Effector memory CD4-positive, alpha-beta T cell (primary cell): ENCODE measurements around the gene CC2D1B.
A peak's percentile ranks its signal among the peaks of the same experiment; 100 is the strongest.

Experiments
- DNase-seq, 3 donors: peaks; one replicate each; pipeline ENCODE4 v3.0.0-alpha.2; 2020
- H3K27ac ChIP-seq: 2 replicates; pipeline ENCODE4 v1.7.0; 2013; ENCODE audit warnings: mild to moderate bottlenecking, low read length, moderate library complexity; ENCODE audit not compliant: insufficient read depth, poor library complexity, severe bottlenecking
- H3K27me3 ChIP-seq: replicated peaks from 2 replicates; pipeline ENCODE4 v1.7.0; 2013; ENCODE audit warnings: mild to moderate bottlenecking, low read length; ENCODE audit not compliant: insufficient read depth, control insufficient read depth, poor library complexity, severe bottlenecking
- H3K36me3 ChIP-seq: 2 replicates; pipeline ENCODE4 v1.7.0; 2013; ENCODE audit warnings: mild to moderate bottlenecking, low read length, moderate library complexity; ENCODE audit not compliant: control insufficient read depth, insufficient read depth
- H3K4me1 ChIP-seq: 2 replicates; pipeline ENCODE4 v1.7.0; 2013; ENCODE audit warnings: low read length, mild to moderate bottlenecking; ENCODE audit not compliant: control insufficient read depth, insufficient read depth, poor library complexity, severe bottlenecking
- H3K4me3 ChIP-seq: 2 replicates; pipeline ENCODE4 v1.7.0; 2013; ENCODE audit warnings: low read length, low read depth, mild to moderate bottlenecking; ENCODE audit not compliant: insufficient read depth, poor library complexity, severe bottlenecking
- H3K9me3 ChIP-seq: 2 replicates; pipeline ENCODE4 v1.7.0; 2013; ENCODE audit warnings: mild to moderate bottlenecking, low read length, moderate library complexity; ENCODE audit not compliant: control insufficient read depth
- total RNA-seq, 3 donors: gene quantifications; one replicate each; lab custom pipeline; 2026; lab: John Stamatoyannopoulos, UW

The CC2D1B gene
- total RNA-seq, result 92.7 to 121 (median 103) reads per million in 3 donors

- Histone ChIP-seq H3K4me3 (peak within 1 kb of the TSS; percentile 81), H3K36me3 (peaks cover 20% of the 10 kb centered on the region), H3K27ac (peak within 1 kb of the TSS; percentile 87), H3K4me1 (peaks cover 17% of the 10 kb centered on the region), H3K9me3 (no peaks in the 10 kb centered on the region), H3K27me3 (no peaks in the 10 kb centered on the region)
- peak; percentile 97 to 99 (median 99) for DNase-seq
Measured at GRCh38 chr1:52365746-52366516, at the start of gene CC2D1B. CC2D1B (minus strand) TSS chr1:52366205; CDS start chr1:52364620, 1,585 bp downstream.

GRCh38 chr1:52414942-52415341 is 48.9 kb upstream of the CC2D1B start:
- Histone ChIP-seq H3K9me3 (no peaks in the 10 kb centered on the region), H3K4me1 (peaks cover 6% of the 10 kb centered on the region), H3K36me3 (peaks cover 71% of the 10 kb centered on the region), H3K27ac (no peak overlapping the region), H3K4me3 (no peak overlapping the region), H3K27me3 (no peaks in the 10 kb centered on the region)
- DNase-seq, result no peak

GRCh38 chr1:52413410-52413989 is 47.5 kb upstream of the CC2D1B start:
- peaks cover 1% of the 10 kb centered on the region for H3K4me1 ChIP-seq
- H3K36me3 ChIP-seq, result peaks cover 82% of the 10 kb centered on the region
- DNase-seq, result no peak
- H3K27me3 ChIP-seq, result no peaks in the 10 kb centered on the region
- no peak overlapping the region for H3K4me3 ChIP-seq
- no peaks in the 10 kb centered on the region for H3K9me3 ChIP-seq
- H3K27ac ChIP-seq, result no peak overlapping the region

GRCh38 chr1:52404975-52405338 is 39.0 kb upstream of the CC2D1B start:
- H3K4me3 ChIP-seq, result peak overlapping the region; percentile 92

GRCh38 chr1:52404116-52404974 is 38.3 kb upstream of the CC2D1B start, which contains the start of the genes ORC1 and PRPF38A:
ORC1 (minus strand) TSS chr1:52404423; CDS start chr1:52402223, 2,200 bp downstream.
PRPF38A (plus strand) TSS chr1:52404602; CDS start chr1:52404750, 148 bp downstream.
- Histone ChIP-seq H3K27ac (peak within 1 kb of the TSS; percentile 98), H3K36me3 (peaks cover 26% of the 10 kb centered on the region), H3K4me3 (peak within 1 kb of the TSS; percentile 92), H3K27me3 (no peaks in the 10 kb centered on the region), H3K4me1 (peaks cover 14% of the 10 kb centered on the region), H3K9me3 (no peaks in the 10 kb centered on the region)
- peak; percentile 94 to 96 (median 94) for DNase-seq

More at GRCh38 chr1:52404975-52405338, 39.0 kb upstream of the CC2D1B start:
- Histone ChIP-seq H3K27ac (peak overlapping the region; percentile 98), H3K4me1 (peaks cover 14% of the 10 kb centered on the region), H3K9me3 (no peaks in the 10 kb centered on the region), H3K36me3 (peaks cover 31% of the 10 kb centered on the region), H3K27me3 (no peaks in the 10 kb centered on the region)
- no peak for DNase-seq

- peaks cover 19% of the 10 kb centered on the region for H3K36me3 ChIP-seq
- peaks cover 14% of the 10 kb centered on the region for H3K4me1 ChIP-seq
- peak overlapping the region; percentile 98 for H3K27ac ChIP-seq
- H3K4me3 ChIP-seq, result peak overlapping the region; percentile 92
- DNase-seq, result peak; percentile 21 to 44 (median 43)
- H3K9me3 ChIP-seq, result no peaks in the 10 kb centered on the region
- no peaks in the 10 kb centered on the region for H3K27me3 ChIP-seq
Measured at GRCh38 chr1:52403566-52404115, 37.6 kb upstream of the CC2D1B start.

- no peak overlapping the region for H3K4me3 ChIP-seq
- DNase-seq, result no peak
- H3K4me1 ChIP-seq, result peaks cover 14% of the 10 kb centered on the region
- no peaks in the 10 kb centered on the region for H3K27me3 ChIP-seq
- H3K27ac ChIP-seq, result no peak overlapping the region
- no peaks in the 10 kb centered on the region for H3K9me3 ChIP-seq
- peaks cover 14% of the 10 kb centered on the region for H3K36me3 ChIP-seq
Measured at GRCh38 chr1:52402860-52403240, 36.8 kb upstream of the CC2D1B start.

- Histone ChIP-seq H3K36me3 (no peaks in the 10 kb centered on the region), H3K4me3 (no peak overlapping the region), H3K9me3 (no peaks in the 10 kb centered on the region), H3K27me3 (no peaks in the 10 kb centered on the region), H3K27ac (no peak overlapping the region), H3K4me1 (peaks cover 3% of the 10 kb centered on the region)
- DNase-seq, result no peak
Measured at GRCh38 chr1:52400131-52400530, 34.1 kb upstream of the CC2D1B start.

GRCh38 chr1:52399629-52400028 is 33.6 kb upstream of the CC2D1B start:
- H3K27me3 ChIP-seq, result no peaks in the 10 kb centered on the region
- no peaks in the 10 kb centered on the region for H3K36me3 ChIP-seq
- no peak overlapping the region for H3K4me3 ChIP-seq
- no peak for DNase-seq
- no peak overlapping the region for H3K27ac ChIP-seq
- H3K4me1 ChIP-seq, result no peaks in the 10 kb centered on the region
- H3K9me3 ChIP-seq, result no peaks in the 10 kb centered on the region
